Fibroblast of skin of left biceps (primary cell): ENCODE results near the gene PPCS.
A peak's percentile ranks its signal among the peaks of the same experiment; 100 is the strongest.
"Not testable (repeated sequence)": the region's sequence is repeated elsewhere in the genome, so short reads cannot be mapped to it uniquely, and the experiment has no call there.

ENCODE experiments used
- DNase-seq, 2 experiments: peaks; one replicate each; pipeline ENCODE4 v3.0.0-alpha.2; 2013; ENCODE audit warnings: low read depth in 2 of 2

The PPCS gene

DNA sequence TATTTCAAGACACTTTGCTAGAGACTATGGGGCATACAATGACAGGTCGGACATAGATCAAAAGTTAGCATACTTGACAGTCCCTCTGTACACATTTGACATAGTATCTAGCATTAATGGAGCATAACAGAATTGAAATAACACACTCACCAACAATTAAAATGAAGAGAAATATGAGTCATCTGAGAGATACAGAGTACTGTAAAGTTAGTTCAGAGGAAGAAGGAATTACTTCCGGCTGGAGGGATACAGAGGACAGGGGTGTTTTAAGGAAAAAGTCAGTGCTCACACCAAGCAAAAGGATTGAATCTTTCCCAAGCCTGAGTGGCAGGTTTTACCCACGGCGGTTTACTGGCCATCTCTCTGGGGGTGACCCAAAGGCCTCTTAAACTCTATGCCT, 3.0 kb upstream of the PPCS start:
- no peak for DNase-seq

DNA sequence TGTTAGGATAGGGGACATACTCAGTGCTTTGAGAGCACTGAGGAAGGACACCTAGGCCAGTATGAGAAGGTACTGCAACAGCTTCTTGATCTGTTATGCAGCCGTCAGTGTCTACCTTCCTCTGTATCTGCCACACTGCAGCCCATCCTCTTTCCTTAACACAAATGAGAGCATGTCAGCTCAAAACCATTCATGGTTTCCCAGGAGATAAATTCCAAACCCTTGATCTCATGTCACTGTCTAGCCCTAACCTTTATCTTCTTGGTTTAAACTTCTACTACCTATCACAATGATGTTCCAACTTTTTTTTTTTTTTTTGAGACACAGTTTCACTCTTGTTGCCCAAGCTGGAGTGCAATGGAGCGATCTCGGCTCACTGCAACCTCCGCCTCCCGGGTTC, 1.9 kb upstream of the PPCS start:
- DNase-seq = no peak

DNA sequence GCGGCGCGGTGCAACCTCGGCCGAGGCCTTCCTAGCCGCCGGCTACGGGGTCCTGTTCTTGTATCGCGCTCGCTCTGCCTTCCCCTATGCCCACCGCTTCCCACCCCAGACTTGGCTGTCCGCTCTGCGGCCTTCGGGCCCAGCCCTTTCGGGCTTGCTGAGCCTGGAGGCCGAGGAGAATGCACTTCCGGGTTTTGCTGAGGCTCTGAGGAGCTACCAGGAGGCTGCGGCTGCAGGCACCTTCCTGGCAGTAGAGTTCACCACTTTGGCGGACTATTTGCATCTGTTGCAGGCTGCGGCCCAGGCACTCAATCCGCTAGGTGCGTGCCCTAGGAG, 379 bp downstream of the PPCS start:
- DNase-seq = no peak

DNA sequence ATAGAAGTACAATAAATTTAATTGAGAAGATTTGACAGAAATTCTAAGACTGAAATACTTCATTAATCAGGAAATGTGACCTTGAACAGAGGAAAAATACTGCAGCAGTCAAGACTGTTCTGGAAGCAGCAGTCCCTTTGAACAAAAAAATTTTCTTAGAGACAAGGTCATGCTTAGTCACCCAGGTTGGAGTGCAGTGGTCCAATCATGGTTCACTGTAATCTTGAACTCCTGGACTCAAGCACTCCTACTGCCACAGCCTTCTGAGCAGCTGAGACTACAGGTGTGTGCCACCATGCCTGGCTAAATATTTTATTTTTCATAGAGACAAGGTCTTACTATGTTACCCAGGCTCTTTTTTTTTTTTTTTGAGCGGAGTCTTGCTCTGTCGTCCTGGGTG, 4.9 kb downstream of the PPCS start:
- no peak for DNase-seq

DNA sequence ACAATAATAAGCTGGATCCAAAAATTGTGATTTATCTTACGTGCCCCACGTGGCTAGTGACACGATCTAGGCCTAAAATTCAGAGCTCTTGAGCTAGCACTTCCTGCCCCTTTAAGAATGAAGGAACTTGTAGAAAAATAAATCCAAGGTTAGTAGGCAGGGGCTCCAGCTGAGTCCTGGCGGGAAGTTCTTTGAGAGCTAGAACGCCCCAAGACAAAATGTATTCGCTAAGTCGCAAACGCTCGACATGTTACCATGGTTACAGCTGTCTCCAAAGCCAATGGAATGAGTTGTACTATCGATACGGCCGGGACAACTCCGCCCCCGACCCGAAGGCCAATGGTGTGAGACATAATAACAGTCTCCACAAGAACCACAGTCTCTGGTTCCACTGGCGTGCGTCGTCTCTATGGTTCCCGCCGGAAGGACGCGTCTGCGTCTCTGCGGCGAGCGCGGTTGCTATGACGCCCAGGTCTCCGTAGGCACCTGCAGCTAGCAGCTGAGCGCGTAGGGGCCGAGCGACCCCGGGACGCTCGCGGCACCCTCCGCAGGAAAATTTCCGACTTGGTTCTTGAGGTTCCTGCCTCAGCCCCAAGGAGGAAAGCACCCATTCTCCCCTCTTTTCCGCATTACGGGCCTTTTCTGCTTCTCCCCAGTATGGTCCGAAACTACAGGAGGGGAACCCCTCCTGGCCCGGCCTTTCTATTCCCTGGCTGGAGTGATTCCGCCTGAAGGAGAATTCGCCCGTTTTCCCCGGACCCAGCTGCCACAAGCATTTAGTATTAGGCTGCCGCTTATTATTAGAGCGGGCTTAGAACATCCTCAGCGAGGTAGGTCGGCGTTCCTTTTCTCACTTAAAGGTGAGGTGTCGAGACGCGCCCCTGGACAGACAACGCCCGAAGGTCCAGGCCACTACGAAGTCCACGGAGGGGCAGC, 6.8 kb downstream of the PPCS start, which contains the start of gene CCDC30:
Gene CCDC30, plus strand, starts transcription at position 459 of the 936 bp plus-strand sequence. CDS start 17,266 bp downstream, outside the sequence.
- peak; percentile 93 to 94 for DNase-seq

DNA sequence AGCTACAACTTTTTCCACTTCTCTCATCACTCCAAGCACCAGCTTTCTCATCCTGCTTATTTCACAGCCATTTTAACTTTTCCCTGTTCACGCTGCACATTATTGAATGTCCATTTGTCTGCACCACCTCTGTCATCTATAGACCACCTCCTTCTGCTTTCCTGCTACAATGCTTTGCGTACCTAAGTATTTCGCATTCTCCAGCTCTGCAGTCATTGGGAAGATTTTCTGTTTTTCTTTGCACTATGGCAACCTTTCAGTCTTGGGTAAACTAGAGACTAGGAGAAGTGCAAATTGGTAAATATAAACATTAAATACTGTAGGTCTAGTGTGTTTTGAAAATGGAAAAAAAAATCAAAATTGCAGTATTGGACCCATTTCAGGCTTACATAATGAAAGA, 7.6 kb downstream of the PPCS start:
- no peak for DNase-seq

DNA sequence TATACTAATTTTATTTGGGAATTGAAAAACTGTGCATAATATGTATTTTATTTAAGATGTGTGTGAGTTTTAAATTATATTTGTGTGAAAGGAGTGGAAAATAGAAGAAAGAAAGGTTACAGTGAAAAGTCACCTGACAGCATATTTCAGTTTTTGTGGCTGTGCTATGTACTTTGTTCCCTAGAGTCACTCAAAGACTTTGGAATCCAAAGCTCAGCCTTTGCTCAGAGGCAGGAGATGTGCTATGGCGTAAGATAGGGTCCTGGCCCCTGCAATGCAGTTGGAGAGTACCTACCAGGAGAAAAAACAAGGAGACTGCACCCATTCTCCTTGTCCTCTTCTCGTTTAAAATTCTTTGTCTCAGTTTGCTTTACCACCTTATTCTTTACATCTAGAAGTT, 9.7 kb downstream of the PPCS start:
- no peak for DNase-seq

DNA sequence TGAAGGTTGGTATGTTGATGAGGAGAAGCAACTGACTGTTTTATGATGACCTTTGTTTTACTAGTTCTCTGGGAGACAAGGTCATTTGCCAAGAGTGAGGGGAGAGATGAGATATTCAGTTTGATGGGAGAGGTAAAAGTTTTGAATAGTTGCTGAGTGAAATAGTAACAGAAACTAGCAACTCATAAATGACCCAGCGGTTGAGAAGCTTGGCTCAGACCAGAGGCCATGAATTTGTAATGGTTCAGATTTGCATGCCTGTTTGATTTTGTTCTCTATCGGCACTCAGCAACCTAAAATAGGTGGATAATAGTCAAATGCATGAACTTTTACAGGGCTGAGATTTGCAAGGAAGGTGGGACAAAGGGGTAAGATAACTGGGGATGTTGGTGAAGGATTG, 13.4 kb downstream of the PPCS start:
- no peak for DNase-seq

DNA sequence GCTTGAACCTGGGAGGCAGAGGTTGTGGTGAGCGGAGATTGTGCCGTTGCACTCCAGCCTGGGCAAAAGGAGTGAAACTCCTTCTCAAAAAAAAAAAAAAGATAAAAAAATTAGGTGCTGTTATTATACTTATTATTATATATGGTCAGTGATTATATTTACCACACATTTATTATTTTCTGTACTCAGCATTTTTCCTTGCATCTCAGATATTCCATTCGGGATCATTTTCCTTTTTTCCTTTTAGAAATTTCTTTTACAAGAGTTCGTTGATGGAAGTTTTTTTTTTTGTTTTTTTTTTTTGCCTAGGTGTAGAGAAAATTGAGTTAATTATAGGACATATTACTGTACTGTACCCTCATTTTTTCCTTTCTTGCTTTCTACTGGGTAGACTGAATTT, 20.3 kb downstream of the PPCS start:
- DNase-seq = no peak

DNA sequence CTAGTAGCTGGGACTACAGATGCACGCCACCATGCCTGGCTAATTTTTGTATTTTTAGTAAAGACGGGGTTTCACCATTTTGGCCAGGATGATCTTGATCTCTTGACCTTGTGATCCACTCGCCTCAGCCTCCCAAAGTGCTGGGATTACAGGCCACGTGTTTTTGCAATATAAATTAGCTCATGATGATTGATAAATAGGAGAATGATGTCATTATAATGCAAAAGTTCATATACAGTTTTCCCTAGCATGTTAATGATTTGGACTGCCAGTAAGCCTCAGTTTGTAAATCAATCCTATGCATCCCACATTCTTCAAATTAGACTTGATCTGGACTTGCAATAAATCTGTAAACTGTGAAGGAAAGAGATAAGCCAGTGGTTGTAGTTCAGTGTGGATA, 21.0 kb downstream of the PPCS start:
- DNase-seq = not testable (repeated sequence)

DNA sequence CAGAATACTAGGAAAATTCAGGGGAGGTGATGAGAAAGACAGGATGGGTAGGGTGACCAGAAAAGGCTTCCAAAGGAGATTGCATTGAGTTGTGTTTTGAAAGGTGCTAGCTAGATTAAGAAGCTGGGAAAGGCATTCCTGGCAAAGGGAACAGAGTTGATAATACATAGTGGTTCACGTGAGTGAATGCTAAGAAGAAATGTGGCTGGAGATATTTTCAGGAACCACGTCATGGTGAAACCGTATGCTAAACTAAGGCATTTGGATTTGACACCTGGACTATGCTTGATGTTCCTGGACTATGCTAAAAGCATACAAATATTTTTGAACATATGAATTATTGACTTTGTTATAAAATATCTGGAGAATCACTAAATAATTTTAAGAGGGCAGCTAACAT, 21.4 kb downstream of the PPCS start:
- DNase-seq = no peak

DNA sequence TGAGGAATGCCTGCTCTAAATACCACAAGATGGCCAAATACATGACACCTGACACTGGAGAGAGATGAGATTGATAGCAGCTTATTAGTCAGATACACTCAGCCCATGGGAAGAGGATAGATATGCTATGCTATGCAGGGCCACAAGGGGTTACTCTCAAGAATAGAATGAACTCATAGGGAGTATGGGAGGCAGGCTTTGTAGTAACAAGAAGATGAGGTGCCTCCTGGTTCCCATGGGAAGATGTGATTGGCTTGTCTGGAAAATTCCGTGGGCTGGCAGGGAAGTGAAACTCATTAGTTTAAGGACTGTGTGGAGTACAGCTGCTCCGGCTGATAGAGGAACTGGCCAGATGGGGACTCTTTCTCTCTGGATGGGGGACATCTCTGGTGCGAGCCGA, 23.3 kb downstream of the PPCS start:
- no peak for DNase-seq

DNA sequence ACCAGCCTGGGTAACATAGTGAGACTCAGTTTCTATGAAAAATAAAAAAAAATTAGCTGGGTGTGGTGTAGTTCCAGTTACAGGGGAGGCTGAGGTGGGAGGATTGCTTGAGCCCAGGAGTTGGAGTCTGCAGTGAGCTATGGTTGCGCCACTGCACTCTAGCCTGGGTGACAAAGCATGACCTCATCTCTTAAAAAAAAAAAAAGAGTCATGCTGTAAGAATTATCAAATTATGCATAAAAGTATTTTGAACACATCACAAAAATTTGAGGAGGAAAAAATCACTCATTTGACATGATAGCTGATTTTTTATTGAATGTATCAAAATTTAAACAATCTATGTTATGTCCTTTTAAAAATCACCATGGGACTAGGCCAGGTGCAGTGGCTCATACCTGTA, 24.6 kb downstream of the PPCS start:
- no peak for DNase-seq

DNA sequence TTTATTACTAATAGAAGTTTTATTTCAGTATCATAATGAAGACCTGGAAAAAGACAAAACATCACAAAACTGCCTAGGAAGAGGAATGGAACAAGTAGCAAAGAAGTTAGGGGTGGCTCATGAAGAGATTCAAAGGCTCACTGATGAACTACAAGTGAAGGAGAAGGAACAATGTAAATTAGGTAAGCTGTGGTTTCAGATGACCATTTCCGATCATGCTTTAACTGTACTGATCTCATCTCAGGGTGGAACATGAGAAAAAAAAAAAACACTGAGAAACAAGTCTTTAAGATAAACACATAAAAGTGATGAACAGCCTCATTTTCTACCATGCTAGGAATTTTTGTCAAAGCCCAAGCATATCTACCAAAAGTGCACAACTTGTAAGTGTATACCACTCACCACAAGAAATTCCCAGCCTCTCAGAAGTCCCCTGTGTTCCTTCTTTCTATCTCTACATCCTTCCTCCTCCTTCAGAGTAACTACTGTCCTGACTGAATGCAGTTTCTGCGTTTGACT, 26.4 kb downstream of the PPCS start:
- no peak for DNase-seq

DNA sequence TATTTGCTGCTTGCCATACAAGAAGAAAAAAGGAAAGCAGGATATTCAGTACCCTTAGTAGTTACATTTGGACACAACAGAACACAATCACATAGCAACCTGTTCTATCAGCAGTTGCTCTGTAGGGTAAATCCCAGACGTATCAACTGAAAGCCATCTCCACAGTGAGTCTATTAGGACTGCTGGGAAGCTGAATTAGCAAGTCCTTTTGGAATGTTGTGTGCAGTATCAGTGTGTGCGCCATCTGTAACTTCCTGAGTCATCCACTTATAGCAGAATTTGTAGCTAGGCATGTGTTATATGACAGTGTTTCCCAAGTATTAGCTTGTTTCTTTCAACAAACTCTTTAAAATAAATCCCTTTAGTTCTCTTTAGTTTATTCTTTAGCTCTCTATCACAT, 28.0 kb downstream of the PPCS start:
- peak; percentile 76 to 77 for DNase-seq

DNA sequence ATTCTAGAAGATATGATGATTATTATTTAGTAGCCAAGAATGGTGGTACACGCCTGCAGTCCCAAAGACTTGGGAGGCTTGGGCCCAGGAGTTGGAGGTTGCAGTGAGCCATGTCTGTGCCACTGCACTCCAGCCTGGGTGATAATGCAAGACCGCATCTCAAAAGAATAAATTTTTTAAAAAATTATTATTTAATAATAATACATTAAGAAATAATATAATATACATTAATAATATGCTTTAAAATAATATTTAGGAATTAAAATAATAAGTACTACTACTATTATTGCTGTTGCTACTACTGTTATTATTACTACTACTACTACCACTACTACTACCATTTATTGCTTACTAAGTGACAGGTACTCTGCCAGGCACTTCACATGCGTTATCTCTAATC, 33.9 kb downstream of the PPCS start:
- no peak for DNase-seq

DNA sequence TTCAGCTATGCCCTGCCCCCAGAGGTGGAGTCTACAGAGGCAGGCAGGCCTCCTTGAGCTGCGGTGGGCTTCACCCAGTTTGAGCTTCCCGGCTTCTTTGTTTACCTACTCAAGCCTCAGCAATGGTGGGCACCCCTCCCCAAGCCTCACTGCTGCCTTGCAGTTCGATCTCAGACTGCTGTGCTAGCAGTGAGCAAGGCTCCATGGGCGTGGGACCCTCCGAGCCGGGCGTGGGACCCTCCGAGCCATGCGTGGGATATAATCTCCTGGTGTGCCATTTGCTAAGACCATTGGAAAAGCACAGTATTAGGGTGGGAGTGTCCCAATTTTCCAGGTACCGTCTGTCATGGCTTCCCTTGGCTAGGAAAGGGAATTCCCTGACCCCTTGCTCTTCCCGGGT, 45.7 kb downstream of the PPCS start:
- not testable (repeated sequence) for DNase-seq

DNA sequence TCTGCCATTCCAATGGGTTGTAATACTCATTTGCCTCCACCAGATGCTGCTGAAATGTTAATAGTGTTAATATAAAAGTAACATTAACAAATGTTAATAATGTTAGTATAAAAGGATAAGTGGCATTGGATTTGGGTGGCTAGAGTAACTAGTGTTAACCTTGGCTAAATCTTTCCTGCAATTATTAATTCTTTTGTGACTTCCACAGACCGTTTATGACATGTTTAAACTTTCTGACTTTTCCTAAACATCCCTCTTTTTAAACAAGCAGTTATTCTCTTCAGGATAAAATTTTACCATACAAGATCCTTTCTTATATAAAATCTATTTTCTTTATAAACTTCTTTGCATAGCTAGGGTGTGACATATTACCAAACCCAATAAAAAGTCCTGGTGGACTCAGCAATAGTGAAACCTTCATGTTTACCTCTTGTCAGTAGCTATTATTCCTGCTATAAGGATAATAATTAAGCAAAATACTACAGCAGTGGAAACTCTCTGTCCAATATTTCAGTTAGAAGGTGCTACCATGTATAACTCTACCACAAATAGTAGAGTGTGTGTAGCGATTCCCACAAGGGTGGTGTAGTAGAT, 48.3 kb downstream of the PPCS start:
- DNase-seq = no peak

DNA sequence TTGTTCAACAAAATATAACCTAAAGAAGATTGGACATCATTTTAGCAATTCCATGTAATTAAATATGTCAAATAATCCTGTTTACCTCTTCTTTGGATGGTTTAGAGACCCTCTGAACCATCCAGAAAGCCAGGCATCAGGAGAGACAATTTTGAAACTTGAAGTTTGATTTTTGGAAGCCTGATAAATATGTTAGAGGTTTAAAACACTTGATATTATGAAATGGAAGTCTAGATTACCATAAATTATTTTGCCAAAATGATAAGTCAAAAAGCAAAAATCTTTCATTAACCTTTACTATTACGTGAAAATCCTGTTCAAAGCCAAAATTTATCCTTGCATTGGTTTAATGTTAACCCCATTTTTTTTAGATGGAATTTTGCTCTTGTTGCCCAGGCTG, 50.2 kb downstream of the PPCS start:
- no peak for DNase-seq
